GM12873 (cell line): Measurements from ENCODE around the gene ENKD1.

Experiments
- CTCF ChIP-seq: IDR thresholded peaks from 2 replicates; pipeline ENCODE4 v1.5.1; 2012; ENCODE audit warnings: low read depth, mild to moderate bottlenecking, moderate library complexity, low read length, control low read depth; ENCODE audit not compliant: insufficient read depth; ENCODE audit errors: missing control alignments

Gene ENKD1

GRCh38 chr16:67666559-67667452 lies at the start of gene ENKD1, which contains the start of gene C16orf86:
Gene ENKD1, minus strand, starts transcription at chr16:67666750. Its CDS starts 308 bp downstream, at chr16:67666442.
Gene C16orf86, plus strand, starts transcription at chr16:67666814. Its CDS starts 157 bp downstream, at chr16:67666971.
- no peak for TF ChIP-seq CTCF

GRCh38 chr16:67716097-67716496 lies 49.5 kb upstream of the ENKD1 start:
- no peak for TF ChIP-seq CTCF

- no peak for TF ChIP-seq CTCF
These were observed 48.0 kb upstream of the ENKD1 start for GRCh38 chr16:67714522-67714921.

GRCh38 chr16:67713647-67714273 lies 47.2 kb upstream of the ENKD1 start:
- no peak for TF ChIP-seq CTCF

GRCh38 chr16:67710607-67711006 lies 44.1 kb upstream of the ENKD1 start:
- TF ChIP-seq CTCF = no peak

GRCh38 chr16:67709050-67709449 lies 42.5 kb upstream of the ENKD1 start:
- TF ChIP-seq CTCF = no peak

- TF ChIP-seq CTCF = no peak
These were observed 41.8 kb upstream of the ENKD1 start for GRCh38 chr16:67708368-67708771.
